Measurements from ENCODE around the gene CD9.

CD9 gene

DNA sequence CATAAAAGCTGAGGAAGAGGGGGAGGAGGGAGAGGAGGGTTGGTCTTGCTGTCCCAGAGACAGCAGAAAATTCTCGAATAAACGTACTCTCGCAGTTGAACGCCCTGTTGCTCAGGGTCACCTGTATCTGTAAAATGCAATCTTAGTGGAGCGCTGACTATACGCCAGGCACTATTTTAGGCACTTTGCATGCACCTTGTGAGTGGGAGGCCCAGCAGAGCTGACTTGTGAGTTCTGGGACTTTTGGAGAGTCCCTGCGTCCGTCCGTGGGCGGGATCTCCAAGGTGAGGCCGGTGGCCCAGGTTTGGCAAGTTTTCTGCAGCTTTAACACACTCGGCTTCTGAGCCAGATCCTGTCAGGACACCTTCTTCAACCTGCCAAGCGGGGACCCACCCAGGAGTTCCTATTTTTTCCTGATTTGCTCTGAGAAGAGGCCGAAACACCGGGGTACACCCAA is 77.8 kb downstream of the CD9 start:
- FAIRE-seq (peak; percentile 79), DNase-seq (ENCODE audit: insufficient read length, low spot score) (peak; percentile 46)
- TF ChIP-seq POLR2AphosphoS5 (IDR thresholded peaks at IDR 0.05; ENCODE audit: low read depth, low read length) (no peak), SPI1 (IDR thresholded peaks at IDR 0.05; ENCODE audit: low read depth, low read length) (no peak), POU2F2 (IDR thresholded peaks at IDR 0.05; ENCODE audit: low read depth, low read length) (no peak), POLR2A (IDR thresholded peaks at IDR 0.05; ENCODE audit: low read depth, low read length) (no peak), PAX5 (IDR thresholded peaks at IDR 0.05; ENCODE audit: insufficient read depth, low read length, severe bottlenecking) (no peak), TAF1 (IDR thresholded peaks at IDR 0.05; ENCODE audit: low read depth, low read length) (no peak)

- peak; percentile 93 for FAIRE-seq
- 0 out of 2 replicates have a peak, but pooled peaks have one; percentile 8 for TF ChIP-seq POU2F2 (IDR thresholded peaks at IDR 0.05; ENCODE audit: low read depth, low read length)
- no peak for TF ChIP-seq POLR2A (IDR thresholded peaks at IDR 0.05; ENCODE audit: low read depth, low read length)
- DNase-seq (ENCODE audit: insufficient read length, low spot score), result peak; percentile 91
Measured at GRCh38 chr12:6278439-6279255, 78.4 kb downstream of the CD9 start.

DNA sequence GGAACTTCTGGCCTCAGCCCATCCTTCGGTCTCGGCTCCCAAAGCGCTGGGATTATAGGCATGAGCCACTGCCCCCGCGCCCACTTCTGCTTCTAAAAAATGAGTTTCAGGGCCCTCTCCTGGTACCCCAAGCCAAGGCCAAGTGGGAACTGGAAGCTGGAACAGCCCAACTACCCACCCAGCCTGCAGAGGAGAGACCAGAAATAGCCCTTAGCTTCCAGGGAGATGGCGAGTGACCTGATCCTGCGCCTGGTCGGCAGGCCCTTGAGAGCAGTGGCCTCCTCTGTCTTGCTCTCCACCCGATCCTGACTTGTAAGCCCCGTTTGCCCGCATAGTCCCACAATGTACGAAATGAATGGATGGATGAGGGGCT is 79.0 kb downstream of the CD9 start:
- TF ChIP-seq SPI1 (IDR thresholded peaks at IDR 0.05; ENCODE audit: low read depth, low read length) (no peak), TAF1 (IDR thresholded peaks at IDR 0.05; ENCODE audit: low read depth, low read length) (no peak)
- FAIRE-seq (no peak), DNase-seq (ENCODE audit: insufficient read length, low spot score) (no peak)

DNA sequence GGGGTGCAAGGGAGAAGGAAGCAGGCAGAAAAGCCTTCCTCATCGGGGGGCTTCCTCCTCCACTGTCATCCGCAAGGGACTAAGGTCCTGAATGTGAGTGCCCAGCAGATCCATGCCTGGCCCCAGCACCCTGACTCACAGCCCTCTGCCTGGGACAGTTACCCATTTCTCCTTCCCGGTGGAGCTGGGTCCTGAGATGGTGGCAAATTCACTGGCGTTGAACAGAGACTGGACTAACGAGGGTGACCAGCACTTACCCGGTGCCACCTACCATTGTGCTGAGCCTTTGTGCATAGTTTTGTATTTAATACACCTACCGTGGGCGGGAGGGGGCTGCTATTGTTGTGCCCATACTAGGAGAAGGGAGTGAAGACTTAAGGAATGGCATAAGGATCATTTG is 79.4 kb downstream of the CD9 start:
- FAIRE-seq, result no peak
- TF ChIP-seq SPI1 (IDR thresholded peaks at IDR 0.05; ENCODE audit: low read depth, low read length), result no peak
- no peak for TF ChIP-seq PAX5 (IDR thresholded peaks at IDR 0.05; ENCODE audit: insufficient read depth, low read length, severe bottlenecking)
- no peak for TF ChIP-seq POU2F2 (IDR thresholded peaks at IDR 0.05; ENCODE audit: low read depth, low read length)
- TF ChIP-seq POLR2AphosphoS5 (IDR thresholded peaks at IDR 0.05; ENCODE audit: low read depth, low read length), result no peak
- no peak for TF ChIP-seq POLR2A (IDR thresholded peaks at IDR 0.05; ENCODE audit: low read depth, low read length)
- TF ChIP-seq TAF1 (IDR thresholded peaks at IDR 0.05; ENCODE audit: low read depth, low read length), result no peak
- no peak for DNase-seq (ENCODE audit: insufficient read length, low spot score)

GRCh38 chr12:6280053-6280469 is 79.9 kb downstream of the CD9 start:
- no peak for TF ChIP-seq PAX5 (IDR thresholded peaks at IDR 0.05; ENCODE audit: insufficient read depth, low read length, severe bottlenecking)
- TF ChIP-seq SPI1 (IDR thresholded peaks at IDR 0.05; ENCODE audit: low read depth, low read length), result no peak
- TF ChIP-seq POLR2A (IDR thresholded peaks at IDR 0.05; ENCODE audit: low read depth, low read length), result no peak
- no peak for TF ChIP-seq POU2F2 (IDR thresholded peaks at IDR 0.05; ENCODE audit: low read depth, low read length)
- no peak for TF ChIP-seq TAF1 (IDR thresholded peaks at IDR 0.05; ENCODE audit: low read depth, low read length)
- no peak for TF ChIP-seq POLR2AphosphoS5 (IDR thresholded peaks at IDR 0.05; ENCODE audit: low read depth, low read length)
- FAIRE-seq, result no peak
- DNase-seq (ENCODE audit: insufficient read length, low spot score), result no peak

DNA sequence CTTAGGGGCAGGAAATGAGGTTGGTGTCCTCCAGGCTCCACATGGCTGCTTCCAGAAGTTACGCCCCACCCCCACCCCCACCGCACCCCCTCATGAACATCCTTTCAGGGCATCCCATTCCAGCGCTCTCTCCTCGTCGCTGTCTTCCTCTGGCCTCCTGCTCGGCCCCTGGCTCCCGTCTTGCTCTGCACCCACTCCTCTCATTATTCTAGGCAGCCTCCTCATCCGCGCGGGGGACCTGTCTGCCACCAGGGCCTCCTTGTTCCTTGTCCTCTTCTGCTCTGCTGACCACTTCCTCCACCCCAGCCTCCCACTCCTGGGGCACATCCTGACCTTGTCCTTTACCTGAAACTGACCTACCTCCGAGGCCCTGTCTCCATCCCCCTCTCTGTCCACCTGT is 80.5 kb downstream of the CD9 start:
- no peak for FAIRE-seq
- DNase-seq (ENCODE audit: insufficient read length, low spot score), result no peak
- TF ChIP-seq TAF1 (IDR thresholded peaks at IDR 0.05; ENCODE audit: low read depth, low read length) (no peak), POLR2AphosphoS5 (IDR thresholded peaks at IDR 0.05; ENCODE audit: low read depth, low read length) (no peak), SPI1 (IDR thresholded peaks at IDR 0.05; ENCODE audit: low read depth, low read length) (no peak), POLR2A (IDR thresholded peaks at IDR 0.05; ENCODE audit: low read depth, low read length) (no peak), PAX5 (IDR thresholded peaks at IDR 0.05; ENCODE audit: insufficient read depth, low read length, severe bottlenecking) (no peak), POU2F2 (IDR thresholded peaks at IDR 0.05; ENCODE audit: low read depth, low read length) (no peak)

DNA sequence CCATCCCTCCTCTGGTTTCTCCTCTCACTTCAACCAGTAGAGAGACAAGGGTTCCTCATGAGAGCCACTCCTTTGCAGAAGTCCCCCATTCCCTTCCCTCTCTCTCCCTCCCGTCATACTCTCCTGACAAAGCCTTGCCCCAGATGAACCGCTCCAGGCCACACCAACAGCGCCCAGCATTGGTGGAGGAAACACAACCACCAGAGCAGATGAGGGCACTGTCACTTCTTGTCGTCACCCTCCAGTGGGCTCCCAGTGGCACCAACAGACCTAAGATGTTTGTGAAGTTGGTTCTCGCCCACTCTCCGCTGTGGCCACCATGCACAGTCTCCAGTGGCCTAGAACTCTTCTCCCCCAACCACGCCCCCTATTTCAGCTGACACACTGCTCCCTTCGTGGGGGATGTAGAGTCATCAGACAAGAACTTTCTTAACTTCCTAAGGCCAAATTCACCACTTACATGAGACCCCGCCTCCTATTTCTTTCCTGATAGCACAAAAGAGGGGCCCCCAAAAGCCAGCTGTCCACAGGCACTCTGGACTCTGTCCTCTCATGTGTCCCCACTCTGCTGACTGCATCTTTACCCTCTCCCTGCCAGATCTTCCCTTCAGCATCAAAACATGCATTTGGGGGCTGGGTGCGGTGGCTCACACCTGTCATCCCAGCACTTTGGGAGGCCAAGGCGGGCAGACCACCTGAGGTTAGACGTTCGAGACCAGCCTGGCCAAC is 81.0 kb downstream of the CD9 start:
- FAIRE-seq (no peak), DNase-seq (ENCODE audit: insufficient read length, low spot score) (no peak)
- TF ChIP-seq PAX5 (IDR thresholded peaks at IDR 0.05; ENCODE audit: insufficient read depth, low read length, severe bottlenecking) (no peak), POLR2A (IDR thresholded peaks at IDR 0.05; ENCODE audit: low read depth, low read length) (no peak), TAF1 (IDR thresholded peaks at IDR 0.05; ENCODE audit: low read depth, low read length) (no peak), SPI1 (IDR thresholded peaks at IDR 0.05; ENCODE audit: low read depth, low read length) (no peak), POLR2AphosphoS5 (IDR thresholded peaks at IDR 0.05; ENCODE audit: low read depth, low read length) (no peak), POU2F2 (IDR thresholded peaks at IDR 0.05; ENCODE audit: low read depth, low read length) (no peak)

DNA sequence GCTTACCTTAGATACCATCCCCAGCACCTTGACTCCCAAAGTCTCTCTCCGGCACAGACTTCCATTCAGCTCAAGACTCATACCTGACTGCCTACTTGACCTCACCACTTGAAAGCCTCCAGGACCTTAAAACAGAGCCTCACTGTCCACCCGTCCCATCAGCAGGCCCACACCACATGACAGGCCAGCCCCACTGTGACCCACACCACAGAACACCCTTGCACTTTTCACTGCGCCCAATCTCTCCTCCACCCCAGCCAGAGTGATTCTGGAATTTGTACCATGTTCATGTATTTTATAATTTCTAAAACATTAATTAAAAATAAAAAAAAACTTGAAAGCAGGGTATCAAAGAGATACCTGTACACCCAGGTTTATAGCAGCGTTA is 82.2 kb downstream of the CD9 start:
- no peak for FAIRE-seq
- TF ChIP-seq POLR2A (IDR thresholded peaks at IDR 0.05; ENCODE audit: low read depth, low read length) (no peak), SPI1 (IDR thresholded peaks at IDR 0.05; ENCODE audit: low read depth, low read length) (no peak), POU2F2 (IDR thresholded peaks at IDR 0.05; ENCODE audit: low read depth, low read length) (no peak), POLR2AphosphoS5 (IDR thresholded peaks at IDR 0.05; ENCODE audit: low read depth, low read length) (no peak), PAX5 (IDR thresholded peaks at IDR 0.05; ENCODE audit: insufficient read depth, low read length, severe bottlenecking) (no peak)
- DNase-seq (ENCODE audit: insufficient read length, low spot score), result no peak

DNA sequence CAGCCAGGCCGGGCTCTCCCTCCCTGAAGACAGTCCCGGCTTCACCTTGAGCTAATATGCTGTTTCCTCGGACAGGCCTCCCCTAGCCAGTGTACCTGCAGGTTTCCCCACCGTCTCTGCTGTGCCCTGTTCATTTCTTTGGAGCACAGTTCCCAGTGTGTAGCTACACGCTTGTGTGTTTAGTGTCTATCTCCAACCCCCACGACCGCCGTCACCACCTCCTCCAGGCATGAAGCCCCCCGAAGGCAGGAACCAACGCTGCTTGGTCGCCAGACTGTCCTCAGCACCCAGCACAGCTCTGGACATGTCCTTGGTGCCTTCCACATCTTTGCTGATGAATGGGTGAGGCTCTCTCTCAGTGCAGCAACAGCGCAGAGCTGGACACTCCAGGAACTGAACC is 84.1 kb downstream of the CD9 start:
- no peak for FAIRE-seq
- TF ChIP-seq POU2F2 (IDR thresholded peaks at IDR 0.05; ENCODE audit: low read depth, low read length), result no peak
- no peak for TF ChIP-seq SPI1 (IDR thresholded peaks at IDR 0.05; ENCODE audit: low read depth, low read length)
- TF ChIP-seq TAF1 (IDR thresholded peaks at IDR 0.05; ENCODE audit: low read depth, low read length), result no peak
- no peak for TF ChIP-seq POLR2A (IDR thresholded peaks at IDR 0.05; ENCODE audit: low read depth, low read length)
- no peak for TF ChIP-seq PAX5 (IDR thresholded peaks at IDR 0.05; ENCODE audit: insufficient read depth, low read length, severe bottlenecking)
- TF ChIP-seq POLR2AphosphoS5 (IDR thresholded peaks at IDR 0.05; ENCODE audit: low read depth, low read length), result no peak
- no peak for DNase-seq (ENCODE audit: insufficient read length, low spot score)
